ENCODE measurements around the gene CAMTA1. TPM values are rescaled to one million over a fixed set of nuclear protein-coding genes. Genes with fewer than 3 reads are reported as not detected.
"Not testable (repeated sequence)": the region's sequence is repeated elsewhere in the genome, so short reads cannot be mapped to it uniquely, and the experiment has no call there.

Gene CAMTA1
- polyA plus RNA-seq (ENCODE audit: insufficient read length in 3 of 3): 10 to 100 TPM; 82.3 to 84.7 (median 83.6) TPM

GRCh38 chr1:6785318-6785727 lies at the start of gene CAMTA1:
CAMTA1 (plus strand) TSS chr1:6785454; CDS start chr1:6785531, 77 bp downstream.
- DNase-seq (ENCODE audit: low read depth in 3 of 3, low spot score in 2 of 3): no peak

GRCh38 chr1:6738987-6739676 lies 46.1 kb upstream of the CAMTA1 start:
- no peak for DNase-seq (ENCODE audit: low read depth in 3 of 3, low spot score in 2 of 3)

GRCh38 chr1:6742676-6743188 lies 42.5 kb upstream of the CAMTA1 start:
- DNase-seq (ENCODE audit: low read depth in 3 of 3, low spot score in 2 of 3): not testable (repeated sequence)

GRCh38 chr1:6743189-6744101 lies 41.8 kb upstream of the CAMTA1 start:
- no peak for DNase-seq (ENCODE audit: low read depth in 3 of 3, low spot score in 2 of 3)

- DNase-seq (ENCODE audit: low read depth in 3 of 3, low spot score in 2 of 3): no peak
Measured at GRCh38 chr1:6745073-6745472, 40.2 kb upstream of the CAMTA1 start.

- DNase-seq (ENCODE audit: low read depth in 3 of 3, low spot score in 2 of 3): no peak
Measured at GRCh38 chr1:6747674-6748073, 37.6 kb upstream of the CAMTA1 start.

- DNase-seq (ENCODE audit: low read depth in 3 of 3, low spot score in 2 of 3): no peak
Measured at GRCh38 chr1:6750490-6750889, 34.8 kb upstream of the CAMTA1 start.

- no peak for DNase-seq (ENCODE audit: low read depth in 3 of 3, low spot score in 2 of 3)
Measured at GRCh38 chr1:6753320-6754140, 31.7 kb upstream of the CAMTA1 start.

- no peak for DNase-seq (ENCODE audit: low read depth in 3 of 3, low spot score in 2 of 3)
Measured at GRCh38 chr1:6756457-6756856, 28.8 kb upstream of the CAMTA1 start.

- no peak for DNase-seq (ENCODE audit: low read depth in 3 of 3, low spot score in 2 of 3)
Measured at GRCh38 chr1:6757719-6758435, 27.4 kb upstream of the CAMTA1 start.

GRCh38 chr1:6761196-6761737 lies 24.0 kb upstream of the CAMTA1 start:
- DNase-seq (ENCODE audit: low read depth in 3 of 3, low spot score in 2 of 3): no peak

- no peak for DNase-seq (ENCODE audit: low read depth in 3 of 3, low spot score in 2 of 3)
Measured at GRCh38 chr1:6762060-6762459, 23.2 kb upstream of the CAMTA1 start.

GRCh38 chr1:6770751-6771440 lies 14.4 kb upstream of the CAMTA1 start:
- no peak for DNase-seq (ENCODE audit: low read depth in 3 of 3, low spot score in 2 of 3)

- no peak for DNase-seq (ENCODE audit: low read depth in 3 of 3, low spot score in 2 of 3)
Measured at GRCh38 chr1:6771441-6771769, 13.8 kb upstream of the CAMTA1 start.

GRCh38 chr1:6774381-6774780 lies 10.9 kb upstream of the CAMTA1 start:
- no peak for DNase-seq (ENCODE audit: low read depth in 3 of 3, low spot score in 2 of 3)

- no peak for DNase-seq (ENCODE audit: low read depth in 3 of 3, low spot score in 2 of 3)
Measured at GRCh38 chr1:6775261-6776043, 9.8 kb upstream of the CAMTA1 start.

GRCh38 chr1:6776389-6776788 lies 8.9 kb upstream of the CAMTA1 start:
- no peak for DNase-seq (ENCODE audit: low read depth in 3 of 3, low spot score in 2 of 3)

- DNase-seq (ENCODE audit: low read depth in 3 of 3, low spot score in 2 of 3): no peak
Measured at GRCh38 chr1:6776895-6777294, 8.4 kb upstream of the CAMTA1 start.

- no peak for DNase-seq (ENCODE audit: low read depth in 3 of 3, low spot score in 2 of 3)
Measured at GRCh38 chr1:6777813-6778212, 7.4 kb upstream of the CAMTA1 start.
